ENCODE data around the gene PARP6.

Gene PARP6

GRCh38 chr15:72203507-72203837 lies 68.9 kb downstream of the PARP6 start:
- DNase-seq (ENCODE audit: low spot score) = no peak
- TF ChIP-seq CTCF (IDR thresholded peaks at IDR 0.05; ENCODE audit: extremely low read depth, insufficient read depth, missing control alignments) = no peak
- in situ Hi-C loops (cut with MboI; ENCODE audit: low pct_unique_long_range_greater_than_20kb, low sequenced_read_pairs, unreplicated experiment) = no loop called here

- no peak for DNase-seq (ENCODE audit: low spot score)
- in situ Hi-C loops (cut with MboI; ENCODE audit: low pct_unique_long_range_greater_than_20kb, low sequenced_read_pairs, unreplicated experiment) = no loop called here
- no peak for TF ChIP-seq CTCF (IDR thresholded peaks at IDR 0.05; ENCODE audit: extremely low read depth, insufficient read depth, missing control alignments)
These were observed 69.4 kb downstream of the PARP6 start for GRCh38 chr15:72202801-72203506.

- DNase-seq (ENCODE audit: low spot score) = no peak
- in situ Hi-C loops (cut with MboI; ENCODE audit: low pct_unique_long_range_greater_than_20kb, low sequenced_read_pairs, unreplicated experiment) = no loop called here
- no peak for TF ChIP-seq CTCF (IDR thresholded peaks at IDR 0.05; ENCODE audit: extremely low read depth, insufficient read depth, missing control alignments)
These were observed 70.1 kb downstream of the PARP6 start for GRCh38 chr15:72202302-72202701.

- no peak for TF ChIP-seq CTCF (IDR thresholded peaks at IDR 0.05; ENCODE audit: extremely low read depth, insufficient read depth, missing control alignments)
- in situ Hi-C loops (cut with MboI; ENCODE audit: low pct_unique_long_range_greater_than_20kb, low sequenced_read_pairs, unreplicated experiment) = no loop called here
These were observed 70.9 kb downstream of the PARP6 start for GRCh38 chr15:72201391-72201921.

DNA sequence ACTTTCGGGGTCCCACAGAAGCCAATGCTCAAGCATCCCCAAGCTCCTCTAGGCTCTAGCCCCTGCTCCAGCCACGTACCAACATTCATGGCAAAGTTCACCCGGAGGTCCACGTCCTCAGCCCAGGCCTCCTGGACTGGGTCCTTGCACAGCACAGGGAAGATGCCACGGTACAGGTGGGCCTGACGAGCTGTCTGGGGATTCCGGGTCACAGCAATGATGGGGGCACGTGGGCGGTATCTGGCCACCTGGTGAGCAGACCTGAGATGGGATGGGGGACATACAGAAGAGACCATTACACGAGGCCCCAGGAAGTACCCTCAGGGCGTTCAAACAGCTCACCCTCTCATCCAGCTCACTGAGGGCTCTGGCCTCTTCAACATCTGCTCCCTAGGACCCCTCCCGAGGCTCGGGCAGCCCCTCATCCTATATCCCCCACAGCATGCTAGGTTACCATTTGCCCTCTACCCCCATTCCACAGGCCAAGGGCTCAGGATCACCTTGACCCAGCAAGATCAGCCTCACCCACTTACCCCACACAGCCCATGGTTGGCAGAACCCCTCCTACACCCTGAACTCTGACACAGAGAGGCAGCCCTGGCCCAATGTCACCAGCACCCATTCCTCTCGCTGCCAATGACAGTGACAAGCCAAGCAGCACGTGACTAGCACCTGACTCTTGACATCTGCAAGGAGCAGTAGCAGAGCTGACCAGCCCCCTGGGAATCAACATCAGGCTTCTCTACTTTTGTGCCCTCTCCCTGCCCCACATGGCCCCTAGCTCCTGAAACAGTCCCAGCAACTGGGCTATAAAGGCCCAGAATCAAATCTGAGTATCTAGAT lies 71.7 kb downstream of the PARP6 start:
- DNase-seq (ENCODE audit: low spot score) = no peak
- in situ Hi-C loops (cut with MboI; ENCODE audit: low pct_unique_long_range_greater_than_20kb, low sequenced_read_pairs, unreplicated experiment) = no loop called here
- TF ChIP-seq CTCF (IDR thresholded peaks at IDR 0.05; ENCODE audit: extremely low read depth, insufficient read depth, missing control alignments) = no peak

More at GRCh38 chr15:72201391-72201921, 70.9 kb downstream of the PARP6 start:
- no peak for DNase-seq (ENCODE audit: low spot score)

- peak; percentile 87 for DNase-seq (ENCODE audit: low spot score)
- in situ Hi-C loops (cut with MboI; ENCODE audit: low pct_unique_long_range_greater_than_20kb, low sequenced_read_pairs, unreplicated experiment) = no loop called here
These were observed 72.6 kb downstream of the PARP6 start for GRCh38 chr15:72199721-72200212.

More at GRCh38 chr15:72199721-72200212, 72.6 kb downstream of the PARP6 start:
- peak; percentile 88 for TF ChIP-seq CTCF (IDR thresholded peaks at IDR 0.05; ENCODE audit: extremely low read depth, insufficient read depth, missing control alignments)
